OCI-LY7 (cell line): Measurements from ENCODE around the gene ICAM5.

Source experiments
- CTCF ChIP-seq: fragments of 200-600 bp; sonication (generic); conservative IDR thresholded peaks from 2 replicates; pipeline ENCODE4 v1.5.1; 2014; ENCODE audit warnings: mild to moderate bottlenecking, antibody characterized with exemption, low read length, moderate library complexity, mixed read lengths
- EZH2phosphoT487 ChIP-seq: fragments of 200-600 bp; sonication (generic); IDR thresholded peaks from 2 replicates; pipeline ENCODE4 v1.6.1; 2018; ENCODE audit warnings: low read depth, borderline replicate concordance, mild to moderate bottlenecking, mixed run types, antibody characterized with exemption, low read length, moderate library complexity, mixed read lengths

GRCh38 chr19:10321874-10322835 lies 32.4 kb downstream of the ICAM5 start:
- TF ChIP-seq CTCF = no peak
- no peak for TF ChIP-seq EZH2phosphoT487
